ACC112 (cell line): Measurements from ENCODE around the gene UAP1L1.

Experiments
- H2AFZ ChIP-seq: fragments of 200-600 bp; sonication (generic); one replicate; pipeline ENCODE4 v1.6.0; 2017; ENCODE audit warnings: antibody characterized with exemption, low read length; ENCODE audit not compliant: unreplicated experiment
- H3K27ac ChIP-seq: fragments of 200-600 bp; sonication (generic); 2 replicates; pipeline ENCODE4 v1.5.1; 2014; ENCODE audit warnings: low read depth, mild to moderate bottlenecking, antibody characterized with exemption, low read length, moderate library complexity
- H3K27me3 ChIP-seq: fragments of 200-600 bp; sonication (generic); 2 replicates; pipeline ENCODE4 v1.6.1; 2014; ENCODE audit warnings: mild to moderate bottlenecking, antibody characterized with exemption, low read length, moderate library complexity, mixed read lengths; ENCODE audit not compliant: insufficient read depth
- H3K36me3 ChIP-seq: fragments of 200-600 bp; sonication (generic); 2 replicates; pipeline ENCODE4 v1.6.1; 2016; ENCODE audit warnings: mild to moderate bottlenecking, antibody characterized with exemption, low read length, moderate library complexity, mixed read lengths; ENCODE audit not compliant: insufficient read depth
- H3K4me1 ChIP-seq: fragments of 200-600 bp; sonication (generic); one replicate; pipeline ENCODE4 v1.6.1; 2016; ENCODE audit warnings: low read length, mixed read lengths; ENCODE audit not compliant: insufficient read depth, unreplicated experiment, control insufficient read depth
- H3K4me3 ChIP-seq: fragments of 200-600 bp; sonication (generic); 2 replicates; pipeline ENCODE4 v1.5.1; 2014; ENCODE audit warnings: mild to moderate bottlenecking, low read depth, low read length
- H3K79me2 ChIP-seq: fragments of 200-600 bp; sonication (generic); one replicate; pipeline ENCODE4 v1.6.0; 2016; ENCODE audit warnings: low read length; ENCODE audit not compliant: control insufficient read depth, unreplicated experiment, insufficient read depth

The UAP1L1 gene

GRCh38 chr9:137105814-137106661 lies 28.7 kb downstream of the UAP1L1 start:
- no peaks in the 10 kb centered on the region for H3K4me1 ChIP-seq
- no peak overlapping the region for H2AFZ ChIP-seq
- H3K79me2 ChIP-seq = no peaks in the 10 kb centered on the region
- peaks cover 30% of the 10 kb centered on the region for H3K36me3 ChIP-seq
- no peak overlapping the region for H3K27ac ChIP-seq
- H3K4me3 ChIP-seq = no peak overlapping the region
- H3K27me3 ChIP-seq = no peaks in the 10 kb centered on the region

GRCh38 chr9:137106662-137107250 lies 29.4 kb downstream of the UAP1L1 start:
- Histone ChIP-seq H3K4me1 (no peaks in the 10 kb centered on the region), H3K27me3 (no peaks in the 10 kb centered on the region), H3K36me3 (peaks cover 25% of the 10 kb centered on the region), H3K79me2 (no peaks in the 10 kb centered on the region), H2AFZ (no peak overlapping the region), H3K4me3 (no peak overlapping the region), H3K27ac (no peak overlapping the region)

DNA sequence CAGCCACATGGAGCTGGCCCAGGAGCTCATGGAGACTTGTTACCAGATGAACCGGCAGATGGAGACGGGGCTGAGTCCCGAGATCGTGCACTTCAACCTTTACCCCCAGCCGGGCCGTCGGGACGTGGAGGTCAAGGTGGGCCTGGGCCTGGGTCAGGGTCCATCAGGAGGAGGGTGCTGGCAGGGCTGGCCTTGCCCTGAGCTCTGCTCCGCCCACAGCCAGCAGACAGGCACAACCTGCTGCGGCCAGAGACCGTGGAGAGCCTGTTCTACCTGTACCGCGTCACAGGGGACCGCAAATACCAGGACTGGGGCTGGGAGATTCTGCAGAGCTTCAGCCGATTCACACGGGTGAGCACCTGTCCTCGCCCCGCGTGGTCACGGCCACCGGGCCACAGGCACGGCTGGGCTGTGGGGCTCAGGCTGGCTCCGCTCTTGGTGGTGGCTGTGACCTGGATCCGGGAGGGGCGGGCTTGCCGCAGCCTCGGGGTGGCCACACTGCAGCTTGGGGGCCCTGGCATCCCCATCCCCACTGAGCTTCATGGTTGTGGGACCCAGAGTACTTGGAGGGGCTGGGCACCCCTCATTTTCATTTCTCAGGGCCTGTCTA lies 30.1 kb downstream of the UAP1L1 start:
- H3K27me3 ChIP-seq = no peaks in the 10 kb centered on the region
- H2AFZ ChIP-seq = no peak overlapping the region
- no peak overlapping the region for H3K27ac ChIP-seq
- H3K79me2 ChIP-seq = no peaks in the 10 kb centered on the region
- no peak overlapping the region for H3K4me3 ChIP-seq
- no peaks in the 10 kb centered on the region for H3K4me1 ChIP-seq
- peaks cover 19% of the 10 kb centered on the region for H3K36me3 ChIP-seq

GRCh38 chr9:137107982-137108381 lies 30.7 kb downstream of the UAP1L1 start:
- H2AFZ ChIP-seq = no peak overlapping the region
- no peak overlapping the region for H3K27ac ChIP-seq
- no peak overlapping the region for H3K4me3 ChIP-seq
- no peaks in the 10 kb centered on the region for H3K27me3 ChIP-seq
- peaks cover 13% of the 10 kb centered on the region; the same call in 1 of the 2 replicates for H3K36me3 ChIP-seq
- H3K4me1 ChIP-seq = no peaks in the 10 kb centered on the region
- no peaks in the 10 kb centered on the region for H3K79me2 ChIP-seq

GRCh38 chr9:137108608-137109249 lies 31.4 kb downstream of the UAP1L1 start:
- H3K4me1 ChIP-seq = no peaks in the 10 kb centered on the region
- peaks cover 6% of the 10 kb centered on the region; the same call in 1 of the 2 replicates for H3K36me3 ChIP-seq
- no peak overlapping the region for H3K27ac ChIP-seq
- H3K4me3 ChIP-seq = no peak overlapping the region
- H3K79me2 ChIP-seq = peaks cover 5% of the 10 kb centered on the region
- no peak overlapping the region for H2AFZ ChIP-seq
- H3K27me3 ChIP-seq = no peaks in the 10 kb centered on the region

DNA sequence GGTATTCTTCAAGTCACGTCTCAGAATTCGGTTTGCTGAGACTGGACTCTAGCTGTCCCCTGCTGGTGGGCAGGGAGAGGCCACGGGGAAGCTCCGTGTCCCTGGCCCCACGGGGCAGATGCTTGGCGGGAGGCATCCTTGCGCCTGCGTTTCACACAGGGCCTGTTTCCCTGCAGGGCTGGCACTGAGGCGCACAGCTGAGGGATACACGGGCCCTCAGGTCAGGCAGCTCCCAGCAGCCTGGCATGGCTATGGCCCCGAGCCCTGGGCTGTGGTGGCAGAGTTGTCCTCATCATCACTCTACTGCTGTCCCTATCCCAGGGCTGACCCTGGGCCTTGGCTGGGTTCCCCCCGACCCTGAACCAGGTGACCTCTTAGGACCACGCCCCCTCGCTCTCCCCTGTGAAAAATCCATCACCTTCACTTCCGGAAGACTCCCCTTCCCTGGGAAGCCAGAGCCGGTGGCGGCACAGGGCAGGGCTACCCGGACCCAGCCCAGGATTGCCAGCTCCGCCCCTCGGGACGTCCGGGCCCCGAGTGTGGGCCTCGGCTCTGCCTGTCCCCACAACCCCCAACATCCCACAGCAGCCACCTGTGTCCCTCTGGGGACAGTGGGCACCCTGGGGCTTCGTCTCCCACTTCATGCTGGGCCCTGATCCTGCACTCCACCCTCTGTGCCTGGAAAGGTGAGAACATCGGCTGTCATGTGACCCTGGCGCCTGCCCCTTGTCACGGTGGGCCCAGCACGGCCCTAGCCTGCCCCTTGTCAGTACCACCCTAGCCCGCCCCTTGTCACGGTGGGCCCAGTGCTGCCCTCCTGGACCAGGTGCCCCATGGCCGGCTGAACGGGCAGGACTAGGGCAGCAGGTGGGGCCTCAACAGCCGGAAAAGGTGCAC lies 32.2 kb downstream of the UAP1L1 start:
- Histone ChIP-seq H3K36me3 (peaks cover 3% of the 10 kb centered on the region; the same call in 1 of the 2 replicates), H3K4me1 (no peaks in the 10 kb centered on the region), H3K27me3 (no peaks in the 10 kb centered on the region), H3K27ac (no peak overlapping the region), H3K4me3 (no peak overlapping the region), H3K79me2 (peaks cover 5% of the 10 kb centered on the region), H2AFZ (no peak overlapping the region)

- no peaks in the 10 kb centered on the region for H3K4me1 ChIP-seq
- H3K79me2 ChIP-seq = peaks cover 5% of the 10 kb centered on the region
- H3K36me3 ChIP-seq = peaks cover 3% of the 10 kb centered on the region; the same call in 1 of the 2 replicates
- H2AFZ ChIP-seq = no peak overlapping the region
- no peaks in the 10 kb centered on the region for H3K27me3 ChIP-seq
- H3K4me3 ChIP-seq = no peak overlapping the region
- H3K27ac ChIP-seq = no peak overlapping the region
Observed at GRCh38 chr9:137110147-137110910, 33.0 kb downstream of the UAP1L1 start.

DNA sequence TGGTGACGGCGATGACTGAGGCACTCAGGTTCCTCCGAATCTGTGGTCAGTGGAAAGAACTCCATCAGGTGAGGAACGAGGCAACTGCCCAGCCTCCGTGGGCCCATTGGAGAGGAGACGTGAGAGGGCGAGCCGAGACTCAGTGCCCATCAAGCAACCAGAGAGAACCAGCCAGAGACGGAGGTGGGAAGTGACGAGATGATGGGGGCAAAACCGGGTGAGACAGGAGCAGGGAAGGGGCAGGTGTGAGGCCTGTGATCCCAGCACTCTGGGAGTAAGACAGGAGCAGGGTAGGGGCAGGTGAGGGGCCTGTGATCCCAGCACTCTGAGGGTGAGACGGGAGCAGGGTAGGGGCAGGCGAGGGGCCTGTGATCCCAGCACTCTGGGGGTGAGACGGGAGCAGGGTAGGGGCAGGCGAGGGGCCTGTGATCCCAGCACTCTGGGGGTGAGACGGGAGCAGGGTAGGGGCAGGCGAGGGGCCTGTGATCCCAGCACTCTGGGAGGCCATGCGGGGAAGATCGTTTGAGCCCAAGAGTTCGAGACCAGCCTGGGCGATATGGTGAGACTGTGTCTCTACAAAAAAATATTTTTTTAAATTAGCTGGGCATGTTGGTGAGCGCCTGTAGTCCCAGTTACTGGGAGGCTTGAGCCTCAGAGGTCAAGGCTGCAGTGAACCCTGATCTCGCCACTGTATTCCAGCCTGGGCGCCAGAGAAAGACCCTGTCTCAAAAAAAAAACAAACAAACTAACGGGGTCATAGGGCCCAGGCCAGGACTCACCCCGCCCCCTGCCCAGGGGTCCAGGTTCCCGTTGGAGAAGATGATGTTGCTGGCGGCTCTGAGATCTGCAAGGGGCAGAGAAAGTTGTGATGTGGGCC lies 33.8 kb downstream of the UAP1L1 start:
- Histone ChIP-seq H3K4me3 (no peak overlapping the region), H3K79me2 (peaks cover 5% of the 10 kb centered on the region), H2AFZ (no peak overlapping the region), H3K27ac (no peak overlapping the region), H3K4me1 (no peaks in the 10 kb centered on the region), H3K36me3 (peaks cover 3% of the 10 kb centered on the region; the same call in 1 of the 2 replicates), H3K27me3 (no peaks in the 10 kb centered on the region)
